Duodenal mucosa (tissue), 2 donors: ENCODE results near the gene SLC11A2.

Experiments used
- H3K27ac ChIP-seq: one replicate; pipeline ENCODE4 v1.7.0; 2013; ENCODE audit warnings: low read depth, low read length
- H3K27me3 ChIP-seq, 2 donors: one replicate each; pipeline ENCODE4 v1.7.0; 2013; ENCODE audit warnings: low read length in 2 of 2, control low read depth in 1 of 2; ENCODE audit not compliant: insufficient read depth in 2 of 2, control insufficient read depth in 1 of 2
- H3K36me3 ChIP-seq, 2 donors: one replicate each; pipeline ENCODE4 v1.7.0; 2013; ENCODE audit warnings: low read length in 2 of 2, control low read depth in 1 of 2; ENCODE audit not compliant: insufficient read depth in 2 of 2, control insufficient read depth in 1 of 2
- H3K4me1 ChIP-seq, 2 donors: one replicate each; pipeline ENCODE4 v1.7.0; 2013; ENCODE audit warnings: low read length in 2 of 2, control low read depth in 1 of 2; ENCODE audit not compliant: insufficient read depth in 2 of 2, control insufficient read depth in 1 of 2
- H3K4me3 ChIP-seq, 2 donors: one replicate each; pipeline ENCODE4 v1.7.0; 2013; ENCODE audit warnings: low read length in 2 of 2, low read depth in 1 of 2
- H3K9ac ChIP-seq, 2 donors: one replicate each; pipeline ENCODE4 v1.7.0; 2013; ENCODE audit warnings: low read length in 2 of 2, low read depth in 1 of 2
- H3K9me3 ChIP-seq, 2 donors: one replicate each; pipeline ENCODE4 v1.7.0; 2013; ENCODE audit warnings: low read length in 2 of 2, control low read depth in 1 of 2; ENCODE audit not compliant: control insufficient read depth in 1 of 2

Gene SLC11A2

DNA sequence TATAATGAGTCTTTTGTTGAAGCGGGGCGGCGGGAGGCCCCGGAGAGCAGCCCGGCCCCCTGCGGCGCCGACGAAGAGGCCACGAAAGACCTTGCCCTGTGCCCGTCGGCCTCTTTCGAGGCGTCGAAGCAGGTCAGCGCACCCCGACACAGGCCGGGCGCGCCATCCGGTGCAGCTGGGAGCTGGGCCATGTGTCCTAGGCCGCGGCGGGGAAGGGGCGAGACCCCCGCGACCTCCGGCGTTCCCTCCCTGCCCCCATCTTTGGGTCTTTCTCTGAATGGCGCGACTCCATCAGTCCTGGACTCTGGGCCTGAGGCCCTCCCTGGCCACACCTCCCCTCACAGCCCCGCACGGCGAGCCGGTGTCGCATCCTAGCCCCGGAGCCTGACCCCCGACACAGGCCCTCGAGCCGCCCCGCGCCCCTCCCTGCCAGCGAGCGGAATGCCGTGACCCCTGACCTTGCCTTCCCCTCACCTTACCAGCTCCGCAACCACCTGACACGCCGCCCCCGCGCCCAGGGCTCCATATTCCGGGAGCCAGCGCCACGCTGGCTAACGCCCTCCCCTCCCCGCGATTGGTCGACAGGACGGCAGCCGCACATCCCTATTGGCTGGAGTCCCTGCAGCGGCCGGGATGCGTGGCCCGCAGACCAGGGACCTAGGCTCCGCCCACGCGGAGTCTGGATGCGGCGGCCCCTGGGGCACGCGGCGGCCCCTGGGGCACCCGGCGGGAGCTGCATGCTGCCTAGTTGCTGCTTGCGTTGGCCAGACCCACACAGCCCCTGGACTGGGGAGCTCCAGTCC lies at the start of gene SLC11A2:
TSS of gene SLC11A2 (minus strand) at position 549 of the 803 bp plus-strand sequence. CDS start 15,656 bp downstream, outside the sequence.
- H3K9me3 ChIP-seq = no peaks in the 10 kb centered on the region
- peaks cover 0 to under 1% of the 10 kb centered on the region in 2 donors for H3K36me3 ChIP-seq
- peak within 1 kb of the TSS; percentile 77 to 81 for H3K4me3 ChIP-seq
- H3K4me1 ChIP-seq = peaks cover 34 to 46% of the 10 kb centered on the region in 2 donors
- H3K27ac ChIP-seq = peak within 1 kb of the TSS; percentile 93
- H3K9ac ChIP-seq = peak within 1 kb of the TSS; percentile 81 to 89
- no peaks in the 10 kb centered on the region for H3K27me3 ChIP-seq

DNA sequence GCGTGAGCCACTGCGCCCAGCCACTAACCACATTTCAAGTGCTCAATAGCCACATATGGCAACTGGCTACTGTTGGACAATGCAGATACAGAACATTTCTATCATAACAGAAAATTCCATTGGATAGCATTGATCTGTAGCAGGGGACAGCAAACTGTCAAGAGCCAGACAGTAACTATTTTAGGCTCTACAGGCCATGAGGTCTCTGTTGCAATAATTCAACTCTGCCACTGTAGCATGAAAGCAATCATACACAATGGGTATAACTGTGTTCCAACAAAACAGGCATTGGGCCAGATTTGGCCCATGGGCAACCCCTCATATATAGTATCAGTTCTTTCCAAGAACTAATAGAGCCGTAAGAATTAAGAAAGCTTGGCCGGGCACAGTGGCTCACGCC lies 49.2 kb upstream of the SLC11A2 start:
- Histone ChIP-seq H3K27ac (no peak overlapping the region), H3K9me3 (no peaks in the 10 kb centered on the region), H3K4me1 (no peaks in the 10 kb centered on the region), H3K36me3 (peaks cover 14 to 35% of the 10 kb centered on the region in 2 donors), H3K27me3 (no peaks in the 10 kb centered on the region), H3K4me3 (no peak overlapping the region), H3K9ac (no peak overlapping the region)

DNA sequence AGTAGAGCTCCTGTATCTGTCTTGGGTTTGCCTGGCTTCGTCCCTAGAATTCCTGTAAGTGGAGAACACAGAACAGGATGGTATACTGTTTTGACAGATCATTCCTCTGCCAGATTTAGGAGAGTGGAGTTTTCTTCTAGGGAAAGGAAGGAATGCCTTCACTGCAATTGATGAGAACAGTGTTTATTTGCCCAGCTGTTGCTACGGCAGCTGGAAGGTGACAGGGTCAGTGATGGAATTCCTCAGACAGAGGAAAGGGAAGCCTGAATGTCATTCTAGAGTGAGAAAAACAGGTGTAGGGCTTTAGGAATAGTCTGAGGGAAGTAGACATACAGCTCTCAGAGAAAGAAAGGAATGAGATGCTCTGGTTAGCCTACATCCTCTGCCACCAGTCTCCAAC lies 45.5 kb upstream of the SLC11A2 start:
- Histone ChIP-seq H3K27me3 (no peaks in the 10 kb centered on the region), H3K27ac (no peak overlapping the region), H3K4me1 (no peaks in the 10 kb centered on the region), H3K36me3 (peaks cover 25 to 60% of the 10 kb centered on the region in 2 donors), H3K9ac (no peak overlapping the region), H3K9me3 (no peaks in the 10 kb centered on the region), H3K4me3 (no peak overlapping the region)

DNA sequence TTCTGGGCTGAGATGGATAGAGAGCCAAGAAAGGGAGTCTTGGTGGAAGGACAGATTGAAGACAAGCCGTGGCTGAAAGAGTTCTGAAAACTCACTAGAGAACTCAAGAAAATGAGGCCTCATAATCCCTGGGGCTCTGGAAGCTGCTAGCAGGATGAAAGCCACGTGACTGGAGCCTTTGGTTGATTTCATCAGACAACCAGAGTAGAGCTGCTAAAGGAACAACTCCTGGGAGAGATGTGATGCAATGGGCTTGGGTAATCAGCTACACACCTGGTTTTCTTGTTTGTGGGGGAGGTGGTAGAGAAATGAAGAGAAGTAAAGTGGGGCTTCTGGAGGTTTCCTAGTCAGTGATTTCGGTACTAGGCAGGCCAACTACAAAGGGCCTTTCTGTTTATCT lies 43.8 kb upstream of the SLC11A2 start:
- no peak overlapping the region for H3K27ac ChIP-seq
- H3K9ac ChIP-seq = no peak overlapping the region
- no peaks in the 10 kb centered on the region for H3K27me3 ChIP-seq
- no peak overlapping the region for H3K4me3 ChIP-seq
- no peaks in the 10 kb centered on the region for H3K9me3 ChIP-seq
- H3K36me3 ChIP-seq = peaks cover 25 to 67% of the 10 kb centered on the region in 2 donors
- no peaks in the 10 kb centered on the region for H3K4me1 ChIP-seq

DNA sequence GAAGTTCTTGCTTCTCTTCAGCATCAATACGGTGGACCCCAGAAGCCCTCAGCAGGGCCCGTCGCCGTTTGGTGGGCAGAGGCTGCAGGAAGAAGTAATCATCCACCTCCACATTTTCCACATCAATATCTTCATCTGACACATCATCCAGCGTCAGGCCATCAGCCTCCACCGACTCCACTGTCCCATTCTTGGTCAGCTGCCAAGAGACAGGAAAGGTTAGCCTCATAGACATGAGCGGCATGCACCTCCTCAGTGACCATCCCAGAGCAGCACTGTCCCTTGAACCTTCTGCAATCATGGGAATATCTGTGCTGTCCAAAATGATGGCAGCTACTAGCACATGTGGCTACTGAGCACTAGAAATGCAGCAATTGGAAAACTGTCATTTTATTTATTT lies 41.6 kb upstream of the SLC11A2 start:
- no peak overlapping the region for H3K9ac ChIP-seq
- H3K36me3 ChIP-seq = peaks cover 31 to 80% of the 10 kb centered on the region in 2 donors
- no peaks in the 10 kb centered on the region for H3K27me3 ChIP-seq
- no peaks in the 10 kb centered on the region for H3K4me1 ChIP-seq
- no peak overlapping the region for H3K4me3 ChIP-seq
- no peak overlapping the region for H3K27ac ChIP-seq
- no peaks in the 10 kb centered on the region for H3K9me3 ChIP-seq

DNA sequence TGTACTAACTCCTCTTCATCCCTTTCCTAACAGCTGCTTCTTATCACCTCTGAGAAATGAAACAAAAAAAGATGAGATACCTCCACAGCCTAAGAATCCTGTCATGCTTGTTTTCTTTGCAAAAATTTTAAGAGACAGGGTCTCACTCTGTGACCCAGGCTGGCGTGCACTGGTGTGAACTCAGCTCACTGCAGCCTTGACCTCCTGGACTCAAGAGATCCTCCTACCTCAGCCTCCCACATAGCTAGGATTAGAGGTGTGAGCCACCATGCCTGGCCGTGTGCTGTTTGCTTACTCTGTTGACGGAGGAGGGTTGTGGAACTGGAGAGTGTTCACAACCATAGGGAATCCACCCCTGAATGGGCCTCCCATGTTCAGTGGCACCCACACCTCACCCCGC lies 41.0 kb upstream of the SLC11A2 start:
- H3K27me3 ChIP-seq = no peaks in the 10 kb centered on the region
- no peak overlapping the region for H3K4me3 ChIP-seq
- H3K27ac ChIP-seq = no peak overlapping the region
- no peaks in the 10 kb centered on the region for H3K4me1 ChIP-seq
- no peaks in the 10 kb centered on the region for H3K9me3 ChIP-seq
- peaks cover 31 to 80% of the 10 kb centered on the region in 2 donors for H3K36me3 ChIP-seq
- no peak overlapping the region for H3K9ac ChIP-seq

DNA sequence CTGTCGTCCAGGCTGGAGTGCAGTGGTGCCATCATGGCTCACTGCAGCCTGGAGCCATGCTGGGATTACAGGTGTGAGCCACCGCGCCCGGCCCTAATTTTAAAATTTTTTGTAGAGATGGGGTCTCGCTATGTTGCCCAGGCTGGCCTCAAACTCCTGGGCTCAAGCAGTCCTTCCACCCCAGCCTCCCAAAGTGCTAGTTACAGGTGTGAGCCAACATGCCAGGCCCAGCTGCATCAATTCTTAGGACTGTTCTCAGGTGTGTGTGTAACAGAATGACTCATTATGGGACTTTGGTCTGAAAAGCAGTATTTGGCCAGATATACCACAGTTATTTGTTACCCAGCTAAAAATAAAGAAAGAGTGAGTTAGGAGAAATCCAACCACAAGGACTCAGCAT lies 39.3 kb upstream of the SLC11A2 start:
- H3K9me3 ChIP-seq = no peaks in the 10 kb centered on the region
- no peaks in the 10 kb centered on the region for H3K27me3 ChIP-seq
- H3K4me3 ChIP-seq = no peak overlapping the region
- no peaks in the 10 kb centered on the region for H3K4me1 ChIP-seq
- no peak overlapping the region for H3K9ac ChIP-seq
- H3K36me3 ChIP-seq = peaks cover 23 to 82% of the 10 kb centered on the region in 2 donors
- no peak overlapping the region for H3K27ac ChIP-seq

DNA sequence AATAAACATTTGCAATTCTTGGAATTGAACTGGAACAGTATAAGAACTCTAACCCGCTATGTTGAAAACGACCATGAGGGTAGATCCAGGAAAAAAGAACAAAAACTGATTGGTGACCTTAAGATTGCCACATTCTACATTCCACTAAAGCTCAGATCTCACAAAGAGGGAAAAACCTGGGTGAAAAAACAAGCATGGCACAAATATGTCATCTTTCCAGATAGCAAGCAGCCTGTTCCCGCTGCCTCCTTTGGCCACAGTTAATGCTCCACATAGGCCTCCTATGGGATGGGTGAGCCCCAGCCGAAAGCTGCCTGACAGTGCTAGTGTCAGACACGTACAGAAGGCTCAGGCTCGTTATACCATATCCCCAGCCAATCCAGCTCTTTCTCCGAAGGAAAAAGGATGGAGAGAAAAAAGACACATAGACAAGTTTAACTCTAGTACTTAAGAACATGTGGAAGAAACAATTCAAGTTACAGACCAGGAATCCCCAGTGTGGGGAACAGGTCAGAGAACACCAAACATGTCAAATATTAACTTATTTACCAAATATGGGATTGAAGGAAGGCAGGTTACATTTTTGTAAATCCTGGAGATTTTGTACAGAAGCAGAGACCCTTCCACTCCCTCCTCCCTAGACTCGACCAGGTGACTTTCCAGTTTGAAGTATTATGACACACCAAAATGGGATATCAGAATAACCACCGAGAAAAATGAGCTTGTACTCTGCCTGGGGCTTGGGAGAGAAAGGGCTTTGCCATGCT lies 36.6 kb upstream of the SLC11A2 start:
- Histone ChIP-seq H3K4me1 (no peaks in the 10 kb centered on the region), H3K36me3 (peaks cover 43 to 97% of the 10 kb centered on the region in 2 donors), H3K27ac (no peak overlapping the region), H3K9ac (no peak overlapping the region), H3K9me3 (no peaks in the 10 kb centered on the region), H3K4me3 (no peak overlapping the region), H3K27me3 (no peaks in the 10 kb centered on the region)

DNA sequence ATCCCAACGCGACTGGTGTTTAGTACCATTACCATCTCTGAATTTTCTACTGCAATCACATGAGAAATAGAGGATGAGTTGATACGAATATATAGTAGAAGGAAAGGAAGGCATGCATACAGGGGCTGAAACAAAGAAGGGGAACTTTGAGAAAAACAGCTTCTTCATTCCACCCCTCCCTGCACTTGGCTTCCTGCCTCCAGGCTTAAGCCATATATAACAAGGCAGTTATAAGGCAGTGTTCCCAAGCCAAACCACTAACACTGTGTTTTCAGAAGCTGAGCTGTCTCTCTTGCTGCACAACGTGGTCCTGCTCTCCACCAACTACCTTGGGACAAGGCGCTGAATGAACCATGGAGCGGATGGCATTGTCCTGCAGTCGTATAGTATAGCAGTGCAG lies 32.9 kb upstream of the SLC11A2 start:
- Histone ChIP-seq H3K4me1 (no peaks in the 10 kb centered on the region), H3K4me3 (no peak overlapping the region), H3K36me3 (peaks cover 47 to 90% of the 10 kb centered on the region in 2 donors), H3K9me3 (no peaks in the 10 kb centered on the region), H3K27ac (no peak overlapping the region), H3K9ac (no peak overlapping the region), H3K27me3 (no peaks in the 10 kb centered on the region)

DNA sequence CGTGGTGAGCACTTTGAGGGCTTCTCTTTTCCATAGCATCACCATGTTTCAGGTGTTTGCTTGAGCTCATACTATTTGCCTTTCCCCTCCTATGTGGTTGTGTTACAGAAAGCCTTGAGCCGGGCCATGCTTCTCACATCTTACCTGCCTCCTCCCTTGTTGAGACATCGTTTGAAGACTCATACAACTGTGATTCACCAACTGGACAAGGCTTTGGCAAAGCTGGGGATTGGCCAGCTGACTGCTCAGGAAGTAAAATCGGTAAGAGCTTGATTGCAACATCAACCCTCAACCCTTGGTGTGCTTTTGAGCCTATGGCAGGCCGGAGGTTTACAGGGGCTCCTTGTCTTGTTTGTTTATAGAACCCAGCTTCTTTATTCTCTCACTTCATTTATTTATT lies 30.1 kb upstream of the SLC11A2 start:
- H3K9ac ChIP-seq = no peak overlapping the region
- H3K36me3 ChIP-seq = peaks cover 45 to 81% of the 10 kb centered on the region in 2 donors
- no peaks in the 10 kb centered on the region for H3K27me3 ChIP-seq
- H3K4me1 ChIP-seq = no peaks in the 10 kb centered on the region
- no peak overlapping the region for H3K27ac ChIP-seq
- H3K4me3 ChIP-seq = no peak overlapping the region
- H3K9me3 ChIP-seq = no peaks in the 10 kb centered on the region
